PC-3 (cell line): ENCODE data around the gene PAMR1.

ENCODE experiments used
- CTCF ChIP-seq: fragments of 300-600 bp; sonication (generic); conservative IDR thresholded peaks from 2 replicates; pipeline ENCODE4 v1.5.1; 2017; ENCODE audit warnings: antibody characterized with exemption, low read depth, mild to moderate bottlenecking, low read length
- EZH2 ChIP-seq: fragments of 300-600 bp; sonication (generic); IDR thresholded peaks from one replicate; pipeline ENCODE4 v1.6.1; 2017; ENCODE audit warnings: antibody characterized with exemption, mild to moderate bottlenecking, low read length; ENCODE audit not compliant: unreplicated experiment
- EZH2phosphoT487 ChIP-seq: fragments of 300-600 bp; sonication (generic); IDR thresholded peaks from 2 replicates; pipeline ENCODE4 v1.6.1; 2018; ENCODE audit warnings: mild to moderate bottlenecking, antibody characterized with exemption, low read length, borderline replicate concordance

GRCh38 chr11:35531246-35531645 is 5.8 kb upstream of the PAMR1 start:
- TF ChIP-seq CTCF (no peak), EZH2 (no peak), EZH2phosphoT487 (no peak)
